ENCODE results near the gene LHPP.
"Not testable (repeated sequence)": the region's sequence is repeated elsewhere in the genome, so short reads cannot be mapped to it uniquely, and the experiment has no call there.

Gene LHPP

GRCh38 chr10:124537166-124537725 lies 75.6 kb downstream of the LHPP start:
- no peak for DNase-seq (ENCODE audit: low read depth)

- no peak for DNase-seq (ENCODE audit: low read depth)
These were observed 76.3 kb downstream of the LHPP start for GRCh38 chr10:124537891-124538290.

- no peak for DNase-seq (ENCODE audit: low read depth)
These were observed 77.1 kb downstream of the LHPP start for GRCh38 chr10:124538706-124539105.

- DNase-seq (ENCODE audit: low read depth): peak; percentile 60
These were observed 78.5 kb downstream of the LHPP start for GRCh38 chr10:124539935-124540641.

- DNase-seq (ENCODE audit: low read depth): no peak
These were observed 79.7 kb downstream of the LHPP start for GRCh38 chr10:124541076-124541903.

GRCh38 chr10:124542336-124542735 lies 80.7 kb downstream of the LHPP start:
- no peak for DNase-seq (ENCODE audit: low read depth)

- DNase-seq (ENCODE audit: low read depth): no peak
These were observed 81.5 kb downstream of the LHPP start for GRCh38 chr10:124543146-124543545.

- DNase-seq (ENCODE audit: low read depth): no peak
These were observed 82.3 kb downstream of the LHPP start for GRCh38 chr10:124543971-124544370.

GRCh38 chr10:124544711-124545110 lies 83.1 kb downstream of the LHPP start:
- no peak for DNase-seq (ENCODE audit: low read depth)

GRCh38 chr10:124545351-124546054 lies 83.9 kb downstream of the LHPP start:
- DNase-seq (ENCODE audit: low read depth): no peak

GRCh38 chr10:124546055-124546369 lies 84.4 kb downstream of the LHPP start:
- DNase-seq (ENCODE audit: low read depth): no peak

- DNase-seq (ENCODE audit: low read depth): no peak
These were observed 85.5 kb downstream of the LHPP start for GRCh38 chr10:124546957-124547646.

- DNase-seq (ENCODE audit: low read depth): no peak
These were observed 86.1 kb downstream of the LHPP start for GRCh38 chr10:124547647-124548168.

- not testable (repeated sequence) for DNase-seq (ENCODE audit: low read depth)
These were observed 87.5 kb downstream of the LHPP start for GRCh38 chr10:124549171-124549570.

- DNase-seq (ENCODE audit: low read depth): no peak
These were observed 88.8 kb downstream of the LHPP start for GRCh38 chr10:124550293-124551034.

GRCh38 chr10:124551097-124551496 lies 89.5 kb downstream of the LHPP start:
- no peak for DNase-seq (ENCODE audit: low read depth)

- DNase-seq (ENCODE audit: low read depth): no peak
These were observed 90.1 kb downstream of the LHPP start for GRCh38 chr10:124551755-124552154.

- DNase-seq (ENCODE audit: low read depth): no peak
These were observed 91.2 kb downstream of the LHPP start for GRCh38 chr10:124552691-124553276.

- no peak for DNase-seq (ENCODE audit: low read depth)
These were observed 92.6 kb downstream of the LHPP start for GRCh38 chr10:124554085-124554858.

- DNase-seq (ENCODE audit: low read depth): no peak
These were observed 95.5 kb downstream of the LHPP start for GRCh38 chr10:124557167-124557566.

Data from activated gamma-delta T cell treated with anti-CD3 and anti-CD28 coated beads, Interleukin-2, amount 50 U/mL, for 16 hours (primary cell).